HG02981 (cell line): ENCODE results near the gene LARP7.
"Not testable (repeated sequence)": the region's sequence is repeated elsewhere in the genome, so short reads cannot be mapped to it uniquely, and the experiment has no call there.

Experiments used
- ATAC-seq: cut with Tn5 transposase; IDR thresholded peaks from one replicate; pipeline ENCODE4 v1.9.1; 2021; ENCODE audit warnings: mild to moderate bottlenecking, moderate library complexity; ENCODE audit not compliant: unreplicated experiment

Gene LARP7

GRCh38 chr4:112649055-112649408 lies 12.1 kb downstream of the LARP7 start:
- no peak for ATAC-seq

- no peak for ATAC-seq
Observed at GRCh38 chr4:112650332-112650731, 13.4 kb downstream of the LARP7 start.

GRCh38 chr4:112651641-112652040 lies 14.7 kb downstream of the LARP7 start:
- ATAC-seq = no peak

- no peak for ATAC-seq
Observed at GRCh38 chr4:112652216-112652615, 15.3 kb downstream of the LARP7 start.

- ATAC-seq = no peak
Observed at GRCh38 chr4:112655270-112655669, 18.3 kb downstream of the LARP7 start.

- ATAC-seq = not testable (repeated sequence)
Observed at GRCh38 chr4:112656115-112656514, 19.2 kb downstream of the LARP7 start.

GRCh38 chr4:112664611-112665010 lies 27.7 kb downstream of the LARP7 start:
- ATAC-seq = no peak

- ATAC-seq = no peak
Observed at GRCh38 chr4:112668131-112668530, 31.2 kb downstream of the LARP7 start.

GRCh38 chr4:112673076-112673475 lies 36.1 kb downstream of the LARP7 start:
- ATAC-seq = no peak

- no peak for ATAC-seq
Observed at GRCh38 chr4:112673686-112674085, 36.7 kb downstream of the LARP7 start.

- ATAC-seq = no peak
Observed at GRCh38 chr4:112674376-112674775, 37.4 kb downstream of the LARP7 start.

- no peak for ATAC-seq
Observed at GRCh38 chr4:112677519-112678091, 40.7 kb downstream of the LARP7 start.

- no peak for ATAC-seq
Observed at GRCh38 chr4:112680996-112681395, 44.1 kb downstream of the LARP7 start.

- no peak for ATAC-seq
Observed at GRCh38 chr4:112693507-112693906, 56.6 kb downstream of the LARP7 start.

- ATAC-seq = no peak
Observed at GRCh38 chr4:112700679-112701078, 63.7 kb downstream of the LARP7 start.

- ATAC-seq = no peak
Observed at GRCh38 chr4:112702892-112703291, 65.9 kb downstream of the LARP7 start.

- ATAC-seq = no peak
Observed at GRCh38 chr4:112704322-112704721, 67.4 kb downstream of the LARP7 start.

GRCh38 chr4:112704991-112705845 lies 68.3 kb downstream of the LARP7 start:
- ATAC-seq = peak; percentile 25

GRCh38 chr4:112705891-112706839 lies 69.2 kb downstream of the LARP7 start:
- ATAC-seq = peak; percentile 37

- peak; percentile 2 for ATAC-seq
Observed at GRCh38 chr4:112706840-112707207, 69.9 kb downstream of the LARP7 start.
